HuH-7 (cell line): ENCODE data around the gene SLC22A31.
"Not testable (repeated sequence)": the region's sequence is repeated elsewhere in the genome, so short reads cannot be mapped to it uniquely, and the experiment has no call there.

Source experiments
- DNase-seq: peaks from one replicate; pipeline ENCODE4 v3.0.0; 2011; ENCODE audit warnings: low spot score

SLC22A31 gene

GRCh38 chr16:89178453-89179147, 21.7 kb downstream of the SLC22A31 start:
- DNase-seq: no peak

GRCh38 chr16:89177501-89177900, 22.8 kb downstream of the SLC22A31 start:
- no peak for DNase-seq

- DNase-seq: no peak
Observed at GRCh38 chr16:89176717-89177116, 23.6 kb downstream of the SLC22A31 start.

GRCh38 chr16:89176147-89176690, 24.1 kb downstream of the SLC22A31 start:
- DNase-seq: no peak

- no peak for DNase-seq
Observed at GRCh38 chr16:89175280-89176146, 24.8 kb downstream of the SLC22A31 start.

- DNase-seq: no peak
Observed at GRCh38 chr16:89174877-89175276, 25.5 kb downstream of the SLC22A31 start.

- DNase-seq: no peak
Observed at GRCh38 chr16:89174055-89174827, 26.1 kb downstream of the SLC22A31 start.

GRCh38 chr16:89173174-89173921, 27.0 kb downstream of the SLC22A31 start:
- no peak for DNase-seq

- no peak for DNase-seq
Observed at GRCh38 chr16:89172528-89173173, 27.7 kb downstream of the SLC22A31 start.

GRCh38 chr16:89172171-89172527, 28.2 kb downstream of the SLC22A31 start:
- no peak for DNase-seq

GRCh38 chr16:89171216-89172170, 28.8 kb downstream of the SLC22A31 start, which contains the start of gene CDH15:
Gene CDH15 (plus strand): TSS chr16:89171748. CDS start chr16:89171832, 84 bp downstream.
- peak; percentile 100 for DNase-seq

- DNase-seq: no peak
Observed at GRCh38 chr16:89170346-89171215, 29.8 kb downstream of the SLC22A31 start.

GRCh38 chr16:89169778-89170177, 30.6 kb downstream of the SLC22A31 start:
- DNase-seq: no peak

GRCh38 chr16:89168381-89169189, 31.8 kb downstream of the SLC22A31 start:
- no peak for DNase-seq

GRCh38 chr16:89167425-89167941, 32.9 kb downstream of the SLC22A31 start:
- peak; percentile 99 for DNase-seq

- no peak for DNase-seq
Observed at GRCh38 chr16:89166696-89167424, 33.5 kb downstream of the SLC22A31 start.

- not testable (repeated sequence) for DNase-seq
Observed at GRCh38 chr16:89165681-89165979, 34.7 kb downstream of the SLC22A31 start.
